Stimulated activated CD8-positive, alpha-beta memory T cell treated with anti-CD3 and anti-CD28 coated beads, Interleukin-2, amount 100 ng/mL, for 48 hours (primary cell): ENCODE results near the gene CERCAM.
"Not testable (repeated sequence)": the region's sequence is repeated elsewhere in the genome, so short reads cannot be mapped to it uniquely, and the experiment has no call there.

Source experiments
- DNase-seq, 2 donors: peaks; one replicate each; pipeline ENCODE4 v3.0.0-alpha.2; 2020; ENCODE audit warnings: low read depth in 2 of 2

Gene CERCAM

DNA sequence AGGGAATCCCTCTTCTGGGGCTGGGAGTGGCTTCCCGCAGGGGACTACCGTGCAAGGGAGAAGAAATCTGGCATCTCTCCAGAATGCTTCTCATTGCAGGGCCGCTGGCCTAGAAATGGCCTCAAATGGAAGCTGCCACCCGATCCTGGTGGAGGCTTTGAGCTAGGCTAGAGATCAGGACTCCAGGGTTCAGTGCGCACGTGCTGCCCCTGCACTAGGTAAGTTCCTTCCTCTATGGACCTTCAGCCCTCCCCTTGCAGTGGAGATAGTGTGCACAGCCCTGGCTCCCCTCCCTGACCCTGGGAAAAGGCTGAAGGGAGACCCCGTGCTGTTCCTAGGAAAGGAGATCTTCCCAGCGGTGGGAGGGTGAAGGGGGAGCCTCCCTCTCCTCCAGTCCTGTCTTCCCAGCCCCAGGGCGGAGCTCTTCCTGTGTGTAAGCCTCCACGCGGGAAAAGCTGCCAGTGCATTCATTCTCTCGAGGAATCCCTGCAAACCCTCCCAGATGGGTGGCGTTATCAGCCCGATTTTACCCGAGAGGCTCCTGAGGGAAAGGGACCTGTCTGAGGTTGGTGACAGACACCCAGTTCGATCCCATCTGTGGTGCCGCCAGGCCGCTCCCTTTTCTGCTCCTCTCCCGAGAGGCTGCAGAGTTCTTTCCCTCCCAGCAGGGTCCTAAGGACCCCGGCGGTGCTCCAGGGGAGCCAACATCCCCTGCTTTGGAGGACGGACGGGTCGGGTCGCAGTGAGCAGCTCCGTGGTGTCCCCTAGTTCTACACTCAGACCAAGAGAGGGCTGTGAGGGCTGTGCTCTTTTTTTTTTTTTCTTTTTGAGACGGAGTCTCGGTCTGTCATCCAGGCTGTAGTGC, 1.4 kb upstream of the CERCAM start:
- no peak for DNase-seq

DNA sequence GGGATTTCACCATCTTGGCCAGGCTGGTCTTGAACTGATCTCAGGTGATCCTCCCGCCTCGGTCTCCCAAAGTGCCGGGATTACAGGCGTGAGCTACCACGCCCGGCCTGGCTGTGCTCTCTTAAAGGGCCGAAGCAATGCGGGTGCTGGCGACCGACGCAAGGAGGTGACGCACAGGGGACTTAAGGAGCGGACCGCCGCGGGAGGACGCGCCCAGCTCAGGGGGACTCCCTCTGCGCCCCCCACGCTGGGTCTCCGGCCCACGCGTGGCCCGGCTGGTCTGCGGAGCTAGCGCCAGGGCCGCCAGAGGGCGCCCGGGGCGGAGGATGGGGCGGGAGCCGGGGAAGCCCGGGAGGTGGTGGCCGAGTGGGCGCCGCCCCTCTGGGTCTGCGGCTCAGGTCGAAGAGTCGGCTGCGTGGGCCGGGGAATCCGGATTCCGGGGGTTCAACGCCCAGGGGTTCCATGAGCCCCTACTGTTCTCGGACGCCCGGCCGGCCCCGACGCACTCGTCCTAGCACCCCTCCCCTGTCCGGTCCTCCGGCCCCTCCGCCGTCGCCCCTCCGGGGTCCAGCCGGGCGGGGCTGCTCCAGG, 502 bp upstream of the CERCAM start:
- DNase-seq: peak; percentile 63 to 67

DNA sequence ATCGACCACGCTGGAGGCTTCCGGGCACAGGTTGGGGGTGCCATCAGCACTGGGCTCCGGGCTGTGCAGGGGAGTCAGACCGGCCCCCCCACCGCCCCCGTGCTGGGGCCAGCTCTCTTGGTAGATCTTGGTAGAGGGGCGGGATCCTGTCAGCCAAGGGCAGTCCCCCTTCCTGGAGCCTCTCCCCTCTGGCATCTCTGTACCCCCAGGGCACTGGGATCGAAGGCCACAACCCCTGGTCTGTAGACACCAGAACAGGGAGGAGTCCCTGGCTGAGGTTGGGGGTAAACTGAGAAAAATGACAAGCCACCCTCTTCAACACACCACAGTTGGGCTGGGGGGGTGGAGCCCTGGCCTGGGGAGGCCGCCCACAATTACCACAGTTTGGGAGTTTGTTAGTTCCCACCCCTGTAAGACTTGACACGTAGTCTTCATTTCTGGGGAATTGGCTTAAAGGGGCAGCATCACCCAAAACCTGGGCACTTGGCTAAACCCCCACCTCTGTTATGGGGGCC, 882 bp downstream of the CERCAM start:
- no peak for DNase-seq

DNA sequence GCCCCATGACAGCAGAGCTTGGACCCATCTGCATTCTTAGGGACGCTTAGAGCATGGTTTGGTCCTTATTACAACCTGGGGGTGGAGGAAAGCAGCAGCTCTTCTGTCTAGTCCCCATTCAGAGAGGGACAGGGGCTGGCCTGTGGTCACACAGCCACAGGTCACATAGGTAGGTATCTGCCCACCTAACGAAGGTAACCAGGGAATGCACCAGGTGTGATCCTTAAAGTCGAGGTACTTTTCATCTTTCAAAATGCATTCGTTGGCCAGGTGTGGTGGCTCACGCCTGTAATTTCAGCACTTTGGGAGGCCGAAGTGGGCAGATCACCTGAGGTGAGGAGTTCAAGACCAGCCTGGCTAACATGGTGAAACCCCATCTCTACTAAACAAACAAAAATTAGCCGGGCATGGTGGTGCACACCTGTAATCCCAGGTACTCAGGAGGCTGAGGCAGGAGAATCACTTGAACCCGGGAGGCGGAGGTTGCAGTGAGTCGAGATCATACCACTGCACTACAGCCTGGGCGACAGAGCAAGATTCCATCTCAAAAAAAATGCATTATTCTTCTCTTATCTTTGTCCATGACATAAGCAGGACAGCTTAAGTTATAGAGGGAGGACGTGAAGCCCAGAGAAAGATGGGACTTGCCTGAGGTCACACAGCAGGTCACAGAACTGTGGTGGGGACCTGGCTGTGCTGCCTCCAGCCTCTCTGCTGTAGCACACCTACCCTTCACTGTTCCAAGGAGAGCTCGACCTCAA, 1.5 kb downstream of the CERCAM start:
- DNase-seq: not testable (repeated sequence)

DNA sequence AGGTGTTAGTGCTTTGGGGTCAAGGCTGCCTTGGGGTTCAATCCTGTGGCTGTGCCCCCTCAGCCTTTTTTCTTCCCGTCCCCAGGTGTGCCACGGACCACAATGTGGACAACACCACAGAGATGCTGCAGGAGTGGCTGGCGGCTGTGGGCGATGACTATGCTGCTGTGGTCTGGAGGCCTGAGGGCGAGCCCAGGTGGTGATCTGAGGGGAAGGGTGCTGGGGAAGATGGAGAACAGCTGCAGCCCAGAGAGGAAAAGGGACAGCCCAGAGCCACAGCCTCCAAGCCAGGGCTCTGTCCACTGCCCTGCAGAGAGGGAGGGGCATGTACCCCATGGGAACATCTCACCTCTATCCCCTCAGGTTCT, 2.1 kb downstream of the CERCAM start:
- no peak for DNase-seq

DNA sequence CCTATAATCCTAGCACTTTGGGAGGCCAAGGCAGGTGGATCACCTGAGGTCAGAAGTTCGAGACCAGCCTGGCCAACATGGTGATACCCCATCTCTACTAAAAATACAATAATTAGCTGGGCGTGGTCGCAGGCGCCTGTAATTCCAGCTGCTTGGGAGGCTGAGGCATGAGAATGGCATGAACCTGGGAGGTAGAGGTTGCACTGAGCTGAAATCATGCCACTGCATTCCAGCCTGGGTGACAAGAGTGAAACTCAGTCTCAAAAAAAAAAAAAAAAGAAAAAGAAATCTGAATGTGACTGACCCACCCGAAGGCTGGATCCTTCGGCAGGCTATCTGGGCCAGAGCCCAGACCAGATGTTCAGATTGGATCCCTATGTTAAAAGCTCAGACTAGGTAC, 2.7 kb downstream of the CERCAM start:
- DNase-seq: not testable (repeated sequence)

DNA sequence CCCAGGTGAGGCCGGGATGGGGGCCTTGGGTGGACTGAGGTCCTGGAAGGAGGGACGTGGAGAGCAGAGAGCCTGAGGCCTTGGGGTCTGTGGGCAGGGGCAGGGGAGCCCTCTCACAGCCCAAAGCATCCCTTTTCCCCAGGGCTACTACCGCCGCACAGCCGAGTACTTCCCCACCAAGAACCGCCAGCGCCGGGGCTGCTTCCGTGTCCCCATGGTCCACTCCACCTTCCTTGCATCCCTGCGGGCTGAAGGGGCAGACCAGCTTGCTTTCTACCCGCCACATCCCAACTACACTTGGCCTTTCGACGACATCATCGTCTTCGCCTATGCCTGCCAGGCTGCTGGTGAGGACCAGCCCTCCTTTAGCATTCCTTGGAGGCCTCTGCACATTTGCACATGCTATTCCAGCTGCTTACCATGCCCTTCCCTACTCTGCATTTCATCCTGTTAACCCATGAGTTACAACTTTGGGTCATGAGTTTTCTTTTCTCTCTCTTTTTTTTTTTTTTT, 3.7 kb downstream of the CERCAM start:
- no peak for DNase-seq

DNA sequence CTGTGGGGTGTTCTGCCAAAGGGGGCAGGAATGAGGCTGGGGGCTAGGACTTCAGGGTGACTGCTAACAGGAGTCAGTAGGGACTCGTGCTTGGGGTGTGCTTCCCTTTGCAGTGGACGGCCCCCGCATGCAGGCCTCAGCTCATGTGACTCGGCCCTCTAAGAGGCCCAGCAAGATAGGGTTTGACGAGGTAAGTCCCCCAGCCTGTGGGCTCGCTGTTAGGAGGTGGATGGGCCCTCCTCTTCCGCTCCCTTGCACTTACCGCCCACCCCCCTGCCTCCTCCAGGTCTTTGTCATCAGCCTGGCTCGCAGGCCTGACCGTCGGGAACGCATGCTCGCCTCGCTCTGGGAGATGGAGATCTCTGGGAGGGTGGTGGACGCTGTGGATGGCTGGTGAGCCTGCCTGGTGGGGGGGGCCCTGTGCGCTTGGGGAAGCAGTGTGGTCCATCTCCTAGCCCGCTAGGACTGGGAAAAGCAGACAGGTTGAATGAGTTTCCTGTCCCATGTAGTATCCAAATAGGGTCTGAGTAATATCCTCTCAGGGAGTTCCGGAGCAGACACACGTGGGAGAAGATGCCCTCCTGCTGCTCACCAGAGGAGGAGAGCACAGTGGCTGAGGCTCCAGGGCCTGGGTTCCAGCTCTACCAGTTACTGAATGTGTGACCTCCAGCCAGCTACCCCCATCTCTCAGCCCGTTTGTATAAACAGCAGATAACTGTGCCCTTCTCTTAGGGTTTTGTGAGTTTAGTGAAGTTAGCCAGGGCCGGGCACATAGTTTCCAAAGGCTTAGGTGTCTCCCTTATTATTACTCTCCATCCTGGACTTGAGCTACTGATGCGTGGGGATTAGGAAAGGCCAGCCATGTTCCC, 8.2 kb downstream of the CERCAM start:
- no peak for DNase-seq

DNA sequence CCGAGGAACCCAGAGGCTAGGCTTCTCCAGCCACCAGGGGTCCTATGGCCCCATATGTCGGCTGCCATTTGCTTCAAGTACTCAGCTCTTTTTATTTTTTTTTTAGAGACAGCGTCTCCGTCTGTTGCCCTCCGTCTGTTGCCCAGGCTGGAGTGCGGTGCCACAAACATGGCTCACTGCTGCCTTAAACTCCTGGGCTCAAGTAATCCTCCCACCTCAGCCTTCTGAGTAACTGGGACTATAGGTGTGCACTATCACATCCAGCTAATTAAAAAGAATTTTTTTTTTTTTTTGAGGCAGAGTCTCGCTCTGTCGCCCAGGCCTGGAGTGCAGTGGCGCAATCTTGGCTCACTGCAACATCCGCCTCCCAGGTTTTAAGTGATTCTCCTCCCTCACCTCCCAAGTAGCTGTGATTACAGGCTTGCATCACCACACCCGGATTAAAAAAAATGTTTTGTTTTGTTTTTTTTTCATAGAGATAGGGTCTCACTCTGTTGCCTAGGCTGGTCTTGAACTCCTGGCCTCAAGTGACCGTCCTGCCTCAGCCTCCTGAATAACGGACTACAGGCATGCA, 8.9 kb downstream of the CERCAM start:
- no peak for DNase-seq

DNA sequence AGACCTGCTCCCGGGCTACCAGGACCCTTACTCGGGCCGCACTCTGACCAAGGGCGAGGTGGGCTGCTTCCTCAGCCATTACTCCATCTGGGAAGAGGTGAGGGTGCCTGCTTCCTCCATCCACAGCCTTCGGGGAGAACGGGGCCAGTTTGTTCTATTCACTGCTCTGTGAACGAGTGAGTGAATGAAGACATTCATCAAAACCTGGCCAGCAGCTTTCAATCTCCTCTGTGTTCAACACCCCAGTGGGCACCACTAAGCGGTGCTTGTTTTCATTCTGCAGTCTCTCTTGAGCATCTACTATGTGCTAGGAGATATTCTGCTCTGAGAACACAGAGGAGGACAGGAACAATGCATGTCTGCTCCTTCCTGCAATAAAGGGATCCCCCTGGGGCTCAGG, 10.6 kb downstream of the CERCAM start:
- no peak for DNase-seq

DNA sequence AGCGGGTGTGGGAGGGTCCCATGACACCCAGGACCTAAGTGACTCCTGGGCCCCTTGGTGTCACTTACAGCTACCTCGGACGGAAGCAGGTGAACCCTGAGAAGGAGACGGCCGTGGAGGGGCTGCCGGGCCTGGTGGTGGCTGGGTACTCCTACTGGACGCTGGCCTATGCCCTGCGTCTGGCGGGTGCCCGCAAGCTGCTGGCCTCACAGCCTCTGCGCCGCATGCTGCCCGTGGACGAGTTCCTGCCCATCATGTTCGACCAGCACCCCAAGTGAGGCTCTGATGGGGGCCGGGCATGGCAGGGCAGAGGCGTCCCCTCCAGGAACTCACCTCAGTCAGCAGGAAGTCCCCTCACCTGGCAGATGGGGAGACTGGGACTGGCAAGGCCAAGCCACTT, 13.7 kb downstream of the CERCAM start:
- no peak for DNase-seq

DNA sequence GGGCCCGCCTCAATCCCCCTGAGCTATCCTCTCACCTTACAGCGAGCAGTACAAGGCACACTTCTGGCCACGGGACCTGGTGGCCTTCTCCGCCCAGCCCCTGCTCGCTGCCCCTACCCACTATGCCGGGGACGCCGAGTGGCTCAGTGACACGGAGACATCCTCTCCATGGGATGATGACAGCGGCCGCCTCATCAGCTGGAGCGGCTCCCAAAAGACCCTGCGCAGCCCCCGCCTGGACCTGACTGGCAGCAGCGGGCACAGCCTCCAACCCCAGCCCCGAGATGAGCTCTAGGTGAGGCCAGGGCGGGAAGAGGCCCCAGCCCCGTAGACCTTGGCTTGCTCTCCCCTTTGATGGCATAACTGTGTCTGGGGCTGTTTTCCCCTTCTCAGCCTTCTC, 15.0 kb downstream of the CERCAM start:
- DNase-seq: no peak

DNA sequence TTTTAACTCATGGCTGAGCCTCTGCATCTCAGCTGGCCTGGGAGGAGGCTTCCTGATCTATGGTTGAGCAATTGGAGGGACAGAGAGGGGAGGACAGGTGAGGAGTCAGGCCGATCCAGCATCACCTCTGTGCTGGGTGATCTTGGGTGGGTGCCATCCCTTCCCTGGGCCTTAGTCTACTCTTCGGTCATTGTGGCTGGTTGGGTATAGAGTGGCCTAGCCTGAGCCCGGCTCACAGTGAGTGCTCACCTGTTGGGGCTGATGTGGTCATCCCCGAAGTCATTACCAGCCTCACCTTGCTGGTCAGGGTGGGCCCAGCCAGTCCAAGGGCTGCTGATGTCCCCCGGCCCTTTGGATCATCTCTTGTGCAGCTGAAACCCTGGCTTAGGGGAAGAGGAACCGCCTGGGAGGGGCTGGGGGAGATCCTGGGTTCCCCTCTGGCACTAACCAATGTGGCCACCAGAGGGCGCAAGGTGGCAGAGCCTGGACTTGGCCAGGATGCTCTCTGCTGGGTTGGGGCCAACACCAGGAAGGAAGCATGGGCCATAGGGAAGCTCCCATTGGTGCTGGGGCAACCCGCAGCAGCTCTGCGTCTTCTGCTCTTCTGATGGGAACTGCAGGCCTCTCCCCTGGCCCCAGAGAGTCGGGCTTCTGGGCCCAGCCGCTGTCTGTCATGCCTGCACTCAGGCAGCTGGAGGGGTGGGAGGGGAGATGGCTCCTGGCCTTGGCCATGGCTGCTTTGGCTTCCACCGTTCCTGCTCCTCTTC, 17.9 kb downstream of the CERCAM start:
- peak; percentile 77 to 83 for DNase-seq

DNA sequence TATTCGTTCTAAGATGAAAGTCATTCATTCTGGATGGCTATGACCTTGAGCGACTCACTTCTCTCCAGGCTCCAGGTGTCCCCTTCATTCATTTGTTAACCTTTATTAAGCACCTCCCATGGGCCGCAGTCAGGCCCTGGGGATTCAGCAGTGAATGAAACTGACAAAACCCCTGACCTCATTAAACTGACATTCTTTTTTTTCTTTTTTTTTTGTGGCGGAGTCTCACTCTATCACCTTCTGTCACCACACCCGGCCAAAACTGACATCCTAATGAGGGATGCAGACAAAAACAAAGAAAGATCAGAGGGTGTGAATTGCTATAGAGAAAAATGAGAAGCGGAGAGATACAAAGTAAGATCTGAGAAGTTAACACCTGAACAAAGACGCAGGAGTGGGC, 18.6 kb downstream of the CERCAM start:
- DNase-seq: no peak

DNA sequence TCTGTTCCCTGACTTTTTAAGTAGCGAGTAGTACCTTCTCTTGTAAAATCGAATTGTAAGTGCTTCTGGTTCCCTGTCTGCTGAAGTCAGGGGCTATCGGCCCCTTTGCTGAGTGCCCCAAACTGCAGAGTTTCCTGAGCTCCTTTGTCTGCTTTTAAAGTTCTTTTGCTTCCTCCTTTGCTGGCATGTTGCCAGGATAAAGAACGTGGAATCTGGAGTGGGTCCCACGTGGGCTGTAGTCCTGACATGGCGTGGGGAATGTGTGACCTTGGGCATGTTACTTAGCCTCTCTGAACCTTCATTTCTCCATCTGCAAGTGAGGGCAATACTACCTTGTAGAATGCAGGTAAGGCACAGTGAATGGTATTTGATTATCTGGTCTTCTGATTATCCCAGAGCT, 21.5 kb downstream of the CERCAM start:
- DNase-seq: no peak

DNA sequence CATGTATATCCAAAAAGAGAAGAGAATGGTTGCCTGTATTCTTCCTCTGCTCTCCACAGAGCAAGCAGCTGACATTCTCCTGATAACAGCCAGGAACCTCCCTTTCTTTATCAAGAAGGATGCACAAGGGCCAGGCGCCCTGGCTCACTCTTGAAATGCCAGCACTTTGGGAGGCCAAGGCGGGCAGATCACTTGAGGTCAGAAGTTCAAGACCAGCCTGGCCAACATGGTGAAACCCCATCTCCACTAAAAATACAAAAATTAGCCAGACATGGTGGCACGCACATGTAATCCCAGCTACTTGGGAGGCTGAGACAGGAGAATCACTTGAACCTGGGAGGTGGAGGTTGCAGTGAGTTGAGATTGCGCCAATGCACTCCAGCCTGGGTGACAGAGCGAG, 25.8 kb downstream of the CERCAM start:
- not testable (repeated sequence) for DNase-seq

DNA sequence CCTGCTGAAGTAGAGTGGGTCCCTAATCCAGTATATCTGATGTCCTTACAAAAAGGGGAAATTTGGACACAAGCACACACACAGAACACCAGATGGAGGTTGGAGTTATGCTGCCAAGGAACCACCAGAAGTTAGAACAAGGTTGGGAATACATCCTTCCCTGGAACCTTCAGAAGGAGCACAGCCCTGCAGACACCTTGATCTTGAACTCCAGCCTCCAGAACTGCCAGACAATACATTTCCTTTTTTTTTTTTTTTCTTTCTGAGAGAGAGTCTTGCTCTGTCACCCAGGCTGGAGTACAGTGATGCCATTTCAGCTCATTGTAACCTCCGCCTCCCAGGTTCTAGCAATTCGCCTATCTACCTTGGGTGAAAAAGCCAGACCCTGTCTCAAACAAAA, 28.1 kb downstream of the CERCAM start:
- no peak for DNase-seq

DNA sequence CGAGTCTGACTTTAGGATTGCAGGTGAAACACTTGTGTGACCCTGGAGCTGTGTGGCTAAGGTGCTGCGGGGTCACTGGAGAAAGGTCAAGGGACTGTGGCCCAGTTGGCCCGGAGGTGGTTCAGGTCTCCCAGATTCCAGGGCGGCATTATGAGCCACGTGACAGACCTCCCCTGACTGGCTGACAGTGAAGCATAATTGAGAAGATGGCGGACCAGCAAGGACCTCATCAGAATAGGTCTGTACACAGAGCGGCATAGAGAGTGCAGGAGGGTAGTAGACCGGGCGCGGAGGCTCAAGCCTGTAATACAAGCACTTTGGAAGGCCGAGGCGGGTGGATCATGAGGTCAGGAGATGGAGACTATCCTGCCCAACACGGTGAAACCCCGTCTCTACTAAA, 34.3 kb downstream of the CERCAM start:
- no peak for DNase-seq

DNA sequence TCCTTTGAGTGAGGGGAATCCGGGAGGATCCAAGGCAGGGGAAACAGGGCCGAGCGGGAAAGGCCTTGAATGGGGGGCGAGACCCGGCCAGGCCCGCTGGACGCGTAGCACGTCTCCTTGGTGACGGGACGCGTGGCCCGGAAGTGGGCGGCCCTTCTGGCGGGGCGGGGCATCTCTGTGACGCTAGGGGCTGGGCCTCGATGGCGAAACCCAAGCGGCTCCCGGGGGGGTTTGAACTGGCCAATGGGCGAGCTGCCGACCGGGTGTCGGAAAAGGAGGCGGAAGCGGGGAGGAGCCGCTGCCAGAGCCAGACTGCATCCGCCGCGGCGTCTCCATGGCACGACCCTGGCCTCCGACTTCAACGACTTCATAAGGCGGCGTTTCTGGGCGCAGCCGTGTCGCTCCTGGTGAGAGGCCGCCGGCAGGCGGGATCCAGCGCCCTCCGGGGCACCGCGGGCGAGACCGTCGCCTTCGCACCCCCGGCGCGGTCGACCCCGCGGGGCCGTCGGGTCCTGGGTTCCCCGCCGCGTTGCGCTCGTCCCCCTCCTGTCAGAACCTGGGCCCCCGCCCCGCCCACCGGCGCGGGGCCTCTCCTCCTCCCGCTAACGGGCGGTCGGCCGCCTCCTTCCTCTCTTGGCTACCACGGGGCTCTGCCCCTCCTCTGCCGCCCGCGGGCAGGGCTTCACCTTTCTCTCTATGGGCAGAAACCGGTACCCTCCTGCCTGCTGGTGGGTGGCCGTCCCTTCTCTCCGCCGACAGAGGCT, 35.4 kb downstream of the CERCAM start, which contains the start of gene ODF2:
TSS of gene ODF2 (plus strand) at position 158 of the 764 bp plus-strand sequence. CDS start at position 244, 86 bp downstream.
- peak; percentile 99 for DNase-seq
